Adrenal gland (tissue), 5 donors: ENCODE results near the gene RASA3.

Source experiments
- CTCF ChIP-seq, 6 experiments: fragments of 450-650 bp in 4 of 6; fragments of 200-600 bp in 2 of 6; sonication (generic) in 1 of 6; IDR thresholded peaks; 1 replicate in 5 of 6; 2 replicates in 1 of 6; pipeline versions ENCODE4 v1.5.1 to v1.8.0; 2016 to 2021; ENCODE audit warnings: antibody characterized with exemption in 6 of 6, mild to moderate bottlenecking in 2 of 6, moderate library complexity in 1 of 6
- POLR2A ChIP-seq, 2 donors: fragments of 450-650 bp; IDR thresholded peaks; one replicate each; pipeline ENCODE4 v1.6.1; 2017; ENCODE audit warnings: antibody characterized with exemption in 2 of 2, mild to moderate bottlenecking in 2 of 2, moderate library complexity in 1 of 2
- donor health status: DM: no; HTN: no; CAD: no.

- peak in 1 of 6 experiments; percentile 9 for TF ChIP-seq CTCF (IDR thresholded peaks at IDR 0.05)
- no peak for TF ChIP-seq POLR2A (IDR thresholded peaks at IDR 0.05)
Observed at GRCh38 chr13:114110091-114110829, 22.2 kb downstream of the RASA3 start.
